ENCODE data around the gene GALNT10.

GALNT10 gene

DNA sequence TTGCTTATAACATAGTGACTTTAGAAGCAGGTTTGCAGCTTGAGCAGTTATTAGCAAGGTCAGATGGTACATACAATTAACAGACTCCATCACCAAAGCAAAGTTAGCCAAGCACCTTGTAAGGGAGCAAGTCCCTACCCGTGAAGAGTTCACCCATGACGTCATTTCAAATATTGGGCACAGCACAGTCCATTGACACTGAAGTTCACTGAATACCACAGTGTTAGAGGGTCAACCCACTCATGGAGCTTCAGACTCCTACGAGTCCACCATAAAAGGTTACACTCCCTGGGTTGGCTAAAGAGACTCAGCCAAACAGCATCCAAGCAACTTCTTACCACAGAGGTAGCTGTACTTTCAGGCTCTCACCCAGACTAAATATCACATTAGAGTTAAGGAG, 77.5 kb downstream of the GALNT10 start:
- no peak for DNase-seq

DNA sequence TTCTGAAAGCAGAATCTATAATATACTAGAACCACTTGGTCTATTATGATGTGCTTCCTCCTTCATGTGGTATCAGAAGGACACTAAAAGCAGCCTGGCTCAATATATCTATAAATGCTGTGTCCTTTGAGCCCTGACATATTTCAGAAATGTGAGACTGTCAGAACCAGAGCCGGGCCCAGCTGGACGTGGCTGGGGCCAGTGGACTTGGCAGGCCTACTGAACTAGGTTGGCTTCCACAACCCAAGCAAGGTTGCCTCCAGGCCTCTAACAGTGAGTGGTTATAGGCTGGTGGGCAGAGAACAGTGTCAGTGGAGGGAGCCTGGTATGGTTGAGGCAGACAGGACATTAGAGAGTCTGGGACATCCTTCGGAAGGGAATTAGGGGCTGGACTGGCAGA, 78.9 kb downstream of the GALNT10 start:
- no peak for DNase-seq

- no peak for DNase-seq
These were observed 80.9 kb downstream of the GALNT10 start for GRCh38 chr5:154271466-154271865.

DNA sequence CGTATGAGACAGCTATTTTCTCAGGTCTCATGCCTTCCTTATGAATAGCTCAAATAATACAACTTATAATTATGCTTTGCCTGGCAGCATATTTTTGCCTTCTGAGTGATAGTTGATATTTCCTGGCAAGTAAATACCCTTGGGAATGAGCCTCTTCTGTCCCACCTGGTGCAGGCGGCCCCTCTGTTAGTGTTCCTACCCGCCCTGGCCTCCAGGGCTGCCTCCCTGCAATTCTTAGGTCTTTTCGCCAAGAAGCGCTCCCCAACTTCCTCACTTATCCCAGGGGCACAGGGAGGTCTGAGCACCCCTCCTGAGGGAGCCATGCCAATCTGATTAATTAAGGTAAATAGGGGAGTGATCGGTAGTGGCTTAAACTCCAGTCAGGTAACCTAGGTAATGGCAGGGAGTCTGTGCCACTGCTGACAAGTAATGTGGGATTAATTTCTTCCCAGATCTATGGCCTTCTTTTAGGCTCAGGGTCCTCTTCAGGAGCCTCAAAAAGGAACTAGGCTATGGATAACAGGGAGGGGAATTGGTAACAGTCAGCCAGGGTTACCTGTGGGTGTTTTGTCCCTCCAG, 81.5 kb downstream of the GALNT10 start:
- DNase-seq: no peak

DNA sequence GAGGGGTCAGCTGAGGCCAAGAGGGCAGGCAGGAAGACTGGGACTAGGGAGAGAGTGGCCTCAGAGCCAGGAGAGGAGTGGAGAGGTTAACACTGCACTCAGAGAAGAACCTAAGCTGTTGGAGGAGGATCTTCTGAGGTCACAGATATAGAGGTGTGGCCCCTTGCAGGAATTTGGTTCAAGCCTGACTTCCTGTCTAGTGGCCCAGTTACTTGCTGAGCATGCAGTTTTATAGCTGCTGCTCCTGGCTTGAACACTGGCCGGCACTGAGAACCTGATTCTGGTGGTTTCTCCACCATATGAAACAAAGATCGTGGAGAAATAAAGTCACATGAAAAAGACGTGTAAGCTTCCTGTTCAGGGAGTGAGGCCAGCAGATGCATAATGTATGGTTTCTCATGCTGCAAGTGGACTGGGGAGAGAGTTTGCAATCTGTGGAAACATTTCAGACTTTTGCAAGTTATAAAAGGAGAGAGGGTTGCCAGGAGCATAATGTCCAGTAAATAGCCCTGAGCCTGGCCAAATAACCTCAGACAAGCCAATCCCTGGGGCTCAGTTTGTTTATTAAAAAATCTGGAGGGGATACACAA, 82.6 kb downstream of the GALNT10 start:
- DNase-seq: no peak

DNA sequence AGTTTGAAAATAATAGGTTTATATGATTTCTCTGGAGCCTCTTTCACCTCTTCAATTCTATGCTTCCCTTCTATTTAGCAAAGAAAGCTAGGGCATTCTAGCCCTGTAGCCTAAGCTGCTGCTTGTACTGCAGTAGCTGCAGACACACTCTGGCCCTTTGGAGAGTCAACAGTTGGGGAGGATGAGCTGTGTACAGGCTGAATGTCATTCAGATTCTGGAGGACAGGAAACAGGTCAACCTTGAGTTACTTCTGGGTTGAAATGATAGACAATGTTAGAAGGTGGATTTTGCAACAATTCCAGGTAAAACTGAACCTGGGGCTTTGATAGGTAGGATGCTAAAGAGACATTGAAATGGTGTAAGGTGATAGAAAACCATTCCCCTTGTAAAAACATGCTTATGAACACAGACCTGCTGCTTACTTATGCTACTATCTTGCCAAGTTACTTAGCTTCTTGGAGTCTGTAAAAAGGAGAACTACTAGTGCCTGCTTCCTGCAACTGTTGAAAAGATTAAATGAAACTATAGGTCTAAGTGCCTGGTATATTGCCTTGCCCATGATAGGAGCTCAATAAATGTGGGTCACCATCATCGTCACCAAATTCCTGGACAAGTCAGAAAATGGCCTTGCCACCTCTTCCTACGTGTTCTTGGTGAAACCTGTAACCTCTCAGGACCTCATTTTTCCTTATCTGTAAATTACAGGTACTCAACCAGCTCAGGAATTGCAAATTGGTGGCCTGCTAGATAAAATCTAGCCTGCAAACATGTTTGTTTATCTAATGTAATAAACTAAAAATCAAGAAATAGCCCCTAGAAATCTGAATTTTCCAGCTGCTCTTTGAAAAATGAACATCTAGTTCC, 83.7 kb downstream of the GALNT10 start:
- DNase-seq: no peak

- DNase-seq: no peak
These were observed 84.3 kb downstream of the GALNT10 start for GRCh38 chr5:154274828-154275185.

GRCh38 chr5:154275566-154275965, 85.0 kb downstream of the GALNT10 start:
- peak; percentile 18 for DNase-seq

DNA sequence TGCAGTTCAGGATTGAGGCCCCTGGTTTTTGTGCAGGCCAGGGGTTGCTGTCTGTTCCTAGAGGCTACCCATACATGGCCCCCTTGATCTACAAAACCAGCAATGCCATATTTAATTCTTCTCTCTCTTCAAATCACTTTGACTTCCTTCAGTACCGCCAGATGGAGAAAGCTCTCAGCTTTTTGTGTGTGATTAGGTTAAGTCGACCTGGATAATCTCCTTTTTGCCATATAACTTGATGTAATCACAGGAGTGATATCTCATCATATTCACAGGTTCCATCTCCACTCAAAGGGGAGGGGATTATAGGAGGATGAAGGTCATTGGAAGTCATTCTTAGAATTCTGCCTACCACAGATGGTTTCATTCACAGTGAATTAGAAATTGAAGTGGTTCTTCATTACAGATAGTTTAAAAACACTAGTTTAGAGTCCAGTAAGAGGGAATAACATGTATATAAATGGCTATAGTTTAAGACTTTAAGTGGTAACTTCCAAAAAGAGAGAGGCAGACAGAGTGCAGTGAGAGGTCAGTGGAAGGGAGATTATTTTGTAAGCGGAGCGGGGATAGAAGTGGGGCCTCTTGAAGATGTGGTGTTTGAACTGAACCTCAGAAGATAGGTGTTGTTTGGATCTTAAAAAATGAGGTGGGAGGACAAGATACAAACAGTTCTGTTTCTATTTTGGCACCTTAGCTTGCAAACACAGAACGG, 85.9 kb downstream of the GALNT10 start:
- DNase-seq: no peak

- peak; percentile 11 for DNase-seq
These were observed 86.4 kb downstream of the GALNT10 start for GRCh38 chr5:154276973-154277331.

DNA sequence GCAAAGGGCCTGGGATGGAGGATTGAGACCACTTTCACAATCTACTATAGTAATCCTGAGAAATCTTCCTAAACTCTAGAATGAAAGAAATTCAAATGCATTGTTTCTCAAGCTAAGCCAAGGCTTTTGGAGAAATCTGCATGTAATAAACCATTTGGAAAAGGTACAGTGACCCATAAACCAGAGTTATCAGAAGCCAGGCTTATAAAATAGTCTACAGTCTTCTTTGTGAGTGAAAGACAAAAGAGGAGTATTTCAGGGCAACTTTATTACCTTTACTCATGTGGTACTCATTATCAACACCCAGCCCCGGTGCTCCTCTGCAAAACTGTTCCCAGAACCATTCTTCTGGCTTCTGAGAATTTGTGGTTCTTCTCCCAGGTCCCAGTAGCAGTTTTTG, 87.0 kb downstream of the GALNT10 start:
- no peak for DNase-seq

- no peak for DNase-seq
These were observed 87.7 kb downstream of the GALNT10 start for GRCh38 chr5:154278186-154278585.

DNA sequence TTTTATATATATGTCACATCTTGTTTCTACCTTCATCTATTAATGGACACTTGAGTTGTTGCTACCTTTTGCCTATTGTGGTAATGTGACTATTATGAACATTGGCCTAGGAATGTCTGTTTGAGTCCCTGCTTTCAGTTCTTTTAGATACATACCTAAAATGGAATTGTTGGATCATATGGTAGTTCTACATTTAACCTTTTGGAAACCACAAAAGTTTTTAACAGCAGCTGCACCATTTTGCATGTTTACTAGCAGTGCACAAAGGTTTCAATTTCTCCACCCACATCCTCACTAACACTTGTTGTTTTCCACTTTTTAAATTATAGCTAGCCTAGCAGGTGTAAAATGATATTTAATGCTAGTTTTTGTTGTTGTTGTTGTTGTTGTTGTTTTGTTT, 88.4 kb downstream of the GALNT10 start:
- DNase-seq: no peak

GRCh38 chr5:154284433-154284832, 93.9 kb downstream of the GALNT10 start:
- no peak for DNase-seq

- no peak for DNase-seq
These were observed 95.3 kb downstream of the GALNT10 start for GRCh38 chr5:154285661-154286408.

DNA sequence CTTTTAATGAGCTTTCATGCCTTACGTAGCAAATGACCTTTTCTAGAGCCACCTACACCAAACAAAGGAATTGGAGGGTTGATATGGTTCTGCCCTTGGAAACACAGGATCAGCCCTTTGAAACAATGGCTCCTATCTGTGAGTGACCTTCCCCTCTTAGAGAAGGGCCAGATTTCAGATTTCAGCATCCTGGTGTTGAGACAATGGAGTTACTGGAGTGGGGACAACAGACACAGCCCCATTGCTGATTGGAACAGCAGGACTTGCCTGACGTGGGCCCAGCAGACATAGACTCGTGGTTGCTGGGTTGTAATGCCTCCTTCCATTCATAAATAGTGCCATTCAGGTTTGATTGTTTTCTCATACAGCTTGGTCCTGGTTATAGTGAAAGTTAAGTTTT, 96.0 kb downstream of the GALNT10 start:
- DNase-seq: no peak

GRCh38 chr5:154287136-154287535, 96.6 kb downstream of the GALNT10 start:
- no peak for DNase-seq

DNA sequence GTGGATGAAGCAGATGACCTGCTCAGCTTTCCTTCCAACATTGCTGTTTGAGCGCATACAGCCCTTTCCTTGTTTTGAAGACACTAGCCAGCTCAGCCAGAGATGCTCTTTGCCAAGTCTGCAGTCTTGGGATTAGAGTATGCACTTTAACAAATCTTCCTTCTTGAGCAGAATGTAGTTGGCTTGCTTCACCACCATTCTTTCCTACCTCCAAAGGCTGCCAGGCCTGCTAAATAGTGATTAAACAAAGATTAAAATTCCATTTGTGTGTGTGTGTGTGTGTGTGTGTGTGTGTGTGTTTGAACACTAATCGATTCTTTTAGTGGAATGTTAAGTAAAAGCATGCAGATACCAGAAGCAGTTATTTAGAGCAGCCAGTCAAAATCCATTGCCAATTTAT, 97.6 kb downstream of the GALNT10 start:
- peak; percentile 6 for DNase-seq

DNA sequence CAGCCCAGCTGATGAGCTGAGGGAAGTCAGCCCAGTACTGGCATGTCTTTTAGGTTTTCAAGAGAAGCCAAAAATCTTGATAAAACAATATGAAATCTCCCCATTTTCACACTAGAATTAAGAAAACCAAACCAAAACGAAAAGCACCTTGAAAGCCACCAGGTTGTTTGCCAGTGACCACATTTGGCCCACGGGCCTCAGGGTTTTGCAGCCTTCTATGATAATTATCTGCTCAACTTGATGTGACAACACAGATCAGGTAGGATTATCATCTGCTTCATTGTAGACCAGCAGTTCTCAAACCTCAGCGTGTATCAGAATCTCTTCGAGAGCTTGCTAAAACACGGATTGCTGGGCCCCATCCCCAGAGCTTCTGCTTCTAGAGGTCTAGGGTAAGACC, 101.4 kb downstream of the GALNT10 start:
- no peak for DNase-seq

DNA sequence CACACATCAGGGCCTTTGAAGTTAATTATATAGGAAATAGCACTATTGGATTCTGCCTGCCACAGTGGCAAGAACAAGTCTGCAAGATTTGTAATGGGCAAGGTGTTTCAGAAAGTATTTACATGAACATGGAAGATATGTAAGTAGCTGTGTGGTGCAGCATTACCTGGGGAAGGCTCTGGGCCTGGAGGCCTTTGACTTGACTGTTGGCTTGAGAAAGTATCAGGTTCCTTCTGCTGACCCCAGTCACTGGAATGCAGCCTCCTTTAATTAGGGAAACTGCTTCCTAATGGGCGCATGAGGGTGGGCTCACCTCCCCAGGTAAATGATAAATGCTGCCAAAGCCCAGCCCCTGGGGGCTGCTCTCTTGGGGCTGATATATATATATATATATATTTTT, 102.7 kb downstream of the GALNT10 start:
- DNase-seq: no peak

- no peak for DNase-seq
These were observed 105.0 kb downstream of the GALNT10 start for GRCh38 chr5:154295551-154295950.

GRCh38 chr5:154296525-154297159, 106.1 kb downstream of the GALNT10 start:
- no peak for DNase-seq

- no peak for DNase-seq
These were observed 107.5 kb downstream of the GALNT10 start for GRCh38 chr5:154298065-154298464.
